Lower lobe of right lung (tissue), 2 donors: Measurements from ENCODE around the gene ST6GALNAC3. TPM values are rescaled to one million over a fixed set of nuclear protein-coding genes. Genes with fewer than 3 reads are reported as not detected.

ENCODE experiments used
- ATAC-seq, 2 donors: fragments of 200-7000 bp; cut with Tn5 transposase; one replicate each; pipeline ENCODE4 v1.9.1; 2020 to 2022; ENCODE audit warnings: mild to moderate bottlenecking in 2 of 2, moderate library complexity in 2 of 2
- DNase-seq: peaks from one replicate; pipeline ENCODE4 v3.0.0-alpha.2; 2020
- H3K27ac ChIP-seq: fragments of 200-600 bp; one replicate; pipeline ENCODE4 v1.8.0; 2022
- H3K27me3 ChIP-seq: fragments of 200-600 bp; one replicate; pipeline ENCODE4 v1.8.0; 2022; ENCODE audit warnings: low read depth
- H3K36me3 ChIP-seq: fragments of 200-600 bp; one replicate; pipeline ENCODE4 v1.8.0; 2022; ENCODE audit warnings: mild to moderate bottlenecking
- H3K4me1 ChIP-seq: fragments of 200-600 bp; one replicate; pipeline ENCODE4 v1.8.0; 2022
- H3K4me3 ChIP-seq: fragments of 200-600 bp; one replicate; pipeline ENCODE4 v1.8.0; 2022; ENCODE audit warnings: mild to moderate bottlenecking
- H3K9me3 ChIP-seq: fragments of 200-600 bp; one replicate; pipeline ENCODE4 v1.8.0; 2022
- intact Hi-C: fragments of 100-400 bp; cut with DNase I; formaldehyde crosslinking; loops from one replicate; pipeline ENCODE4 v1.11.0; 2022
- total RNA-seq: library from RNA; stranded (reverse); fragmentation: NEBNext Ultra II Directional; extraction: Animal tissue kit (Norgen Biotek cat#: 25700); gene quantifications from one replicate; pipeline ENCODE4 v1.2.1, GENCODE V29; 2021
- TF ChIP-seq, protein P1 (sequence below): fragments of 200-600 bp; IDR thresholded peaks from one replicate; pipeline ENCODE4 v1.8.0; 2022; ENCODE audit warnings: antibody characterized with exemption, mild to moderate bottlenecking
- donor health status: DM: no; HTN: yes; CAD: no; lungs with severe emphysema.

The ST6GALNAC3 gene
- total RNA-seq, 1 donor from 2014 or later: 8.8 TPM

GRCh38 chr1:76198452-76198851 lies 123.9 kb downstream of the ST6GALNAC3 start:
- Histone ChIP-seq H3K36me3 (no peaks in the 10 kb centered on the region), H3K4me1 (no peaks in the 10 kb centered on the region), H3K27me3 (no peaks in the 10 kb centered on the region), H3K27ac (no peak overlapping the region), H3K4me3 (no peak overlapping the region), H3K9me3 (no peaks in the 10 kb centered on the region)
- no peak for ATAC-seq
- intact Hi-C loops: no loop called here
- no peak for DNase-seq
- TF ChIP-seq, protein P1, sequence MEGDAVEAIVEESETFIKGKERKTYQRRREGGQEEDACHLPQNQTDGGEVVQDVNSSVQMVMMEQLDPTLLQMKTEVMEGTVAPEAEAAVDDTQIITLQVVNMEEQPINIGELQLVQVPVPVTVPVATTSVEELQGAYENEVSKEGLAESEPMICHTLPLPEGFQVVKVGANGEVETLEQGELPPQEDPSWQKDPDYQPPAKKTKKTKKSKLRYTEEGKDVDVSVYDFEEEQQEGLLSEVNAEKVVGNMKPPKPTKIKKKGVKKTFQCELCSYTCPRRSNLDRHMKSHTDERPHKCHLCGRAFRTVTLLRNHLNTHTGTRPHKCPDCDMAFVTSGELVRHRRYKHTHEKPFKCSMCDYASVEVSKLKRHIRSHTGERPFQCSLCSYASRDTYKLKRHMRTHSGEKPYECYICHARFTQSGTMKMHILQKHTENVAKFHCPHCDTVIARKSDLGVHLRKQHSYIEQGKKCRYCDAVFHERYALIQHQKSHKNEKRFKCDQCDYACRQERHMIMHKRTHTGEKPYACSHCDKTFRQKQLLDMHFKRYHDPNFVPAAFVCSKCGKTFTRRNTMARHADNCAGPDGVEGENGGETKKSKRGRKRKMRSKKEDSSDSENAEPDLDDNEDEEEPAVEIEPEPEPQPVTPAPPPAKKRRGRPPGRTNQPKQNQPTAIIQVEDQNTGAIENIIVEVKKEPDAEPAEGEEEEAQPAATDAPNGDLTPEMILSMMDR: no peak

DNA sequence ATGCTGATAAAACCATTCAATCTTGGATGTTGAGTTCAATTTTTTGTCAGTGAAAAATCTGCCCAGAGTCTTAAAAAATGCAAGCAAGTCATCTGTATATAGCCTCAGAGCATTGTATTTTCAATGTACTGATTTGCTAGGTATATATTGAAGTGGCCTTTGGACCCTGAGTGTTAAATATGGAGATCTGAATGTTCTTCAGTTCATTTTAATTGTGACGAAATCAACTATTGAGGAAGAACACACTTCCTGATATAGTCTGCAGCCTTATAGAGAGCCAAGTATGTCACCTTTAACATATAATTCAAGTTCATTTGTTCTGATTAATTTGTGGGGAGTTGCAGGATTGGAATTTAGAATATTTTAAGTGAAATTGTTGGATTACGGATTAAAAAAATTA lies 128.1 kb downstream of the ST6GALNAC3 start:
- DNase-seq: no peak
- intact Hi-C loops: no loop called here

GRCh38 chr1:76203127-76203526 lies 128.6 kb downstream of the ST6GALNAC3 start:
- Histone ChIP-seq H3K27ac (no peak overlapping the region), H3K4me3 (no peak overlapping the region), H3K36me3 (no peaks in the 10 kb centered on the region), H3K4me1 (no peaks in the 10 kb centered on the region), H3K9me3 (no peaks in the 10 kb centered on the region), H3K27me3 (no peaks in the 10 kb centered on the region)
- DNase-seq (no peak), ATAC-seq (peak; percentile 24 to 27)
- TF ChIP-seq, protein P1: no peak
- intact Hi-C loops: no loop called here

More for the DNA sequence above, 128.1 kb downstream of the ST6GALNAC3 start:
- no peak for ATAC-seq
- Histone ChIP-seq H3K27me3 (no peaks in the 10 kb centered on the region), H3K4me3 (no peak overlapping the region), H3K36me3 (no peaks in the 10 kb centered on the region), H3K4me1 (no peaks in the 10 kb centered on the region), H3K27ac (no peak overlapping the region), H3K9me3 (no peaks in the 10 kb centered on the region)
- TF ChIP-seq, protein P1: no peak

DNA sequence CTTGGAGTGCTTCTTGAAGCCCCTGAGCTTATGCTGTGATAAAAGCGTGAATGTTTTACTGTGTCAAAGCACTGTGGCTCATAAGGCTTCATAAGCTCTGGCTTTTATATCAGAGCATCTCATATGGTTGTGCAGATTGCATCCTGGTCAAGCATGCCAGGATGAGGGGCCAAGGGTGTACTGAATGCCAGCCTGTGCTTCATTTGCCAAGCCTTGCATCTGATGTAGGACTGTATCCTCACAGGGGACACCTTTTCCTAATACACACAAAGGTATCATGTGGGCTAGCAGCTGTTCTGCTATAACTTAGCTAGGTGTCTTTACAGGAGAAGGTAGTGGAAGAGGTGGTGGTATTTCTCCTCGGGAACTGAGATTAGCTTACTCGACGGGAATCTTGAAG lies 134.7 kb downstream of the ST6GALNAC3 start:
- no peaks in the 10 kb centered on the region for H3K9me3 ChIP-seq
- no peak overlapping the region for H3K4me3 ChIP-seq
- DNase-seq: no peak
- H3K4me1 ChIP-seq: no peaks in the 10 kb centered on the region
- TF ChIP-seq, protein P1: no peak
- H3K36me3 ChIP-seq: no peaks in the 10 kb centered on the region
- no peak for ATAC-seq
- H3K27me3 ChIP-seq: no peaks in the 10 kb centered on the region
- intact Hi-C loops: no loop called here
- H3K27ac ChIP-seq: no peak overlapping the region

GRCh38 chr1:76209648-76210047 lies 135.1 kb downstream of the ST6GALNAC3 start:
- no peaks in the 10 kb centered on the region for H3K36me3 ChIP-seq
- H3K27me3 ChIP-seq: no peaks in the 10 kb centered on the region
- no peak overlapping the region for H3K27ac ChIP-seq
- H3K4me1 ChIP-seq: no peaks in the 10 kb centered on the region
- H3K4me3 ChIP-seq: no peak overlapping the region
- DNase-seq: no peak
- intact Hi-C loops: no loop called here
- TF ChIP-seq, protein P1: no peak
- no peaks in the 10 kb centered on the region for H3K9me3 ChIP-seq
- ATAC-seq: no peak

DNA sequence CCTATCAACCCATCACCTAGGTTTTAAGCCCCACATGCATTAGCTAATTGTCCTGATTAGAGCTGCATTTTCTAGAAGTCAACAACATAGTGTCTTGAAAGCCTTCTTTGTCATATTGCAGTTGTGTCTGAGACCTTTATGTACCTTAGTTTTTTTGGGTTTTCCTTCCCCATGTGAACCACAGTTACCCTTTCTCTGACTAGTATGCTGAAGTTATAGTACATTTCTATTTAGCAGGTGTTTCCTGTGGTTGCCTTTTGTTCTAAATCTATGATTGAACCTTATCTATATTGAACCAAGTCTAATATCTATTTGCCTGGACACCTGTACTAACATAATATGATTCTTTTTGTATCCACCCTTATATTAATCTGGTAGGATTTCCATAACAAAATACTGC lies 135.6 kb downstream of the ST6GALNAC3 start:
- H3K27me3 ChIP-seq: no peaks in the 10 kb centered on the region
- no peak overlapping the region for H3K27ac ChIP-seq
- no peak overlapping the region for H3K4me3 ChIP-seq
- DNase-seq (no peak), ATAC-seq (no peak)
- TF ChIP-seq, protein P1: no peak
- H3K4me1 ChIP-seq: no peaks in the 10 kb centered on the region
- intact Hi-C loops: no loop called here
- H3K36me3 ChIP-seq: no peaks in the 10 kb centered on the region
- H3K9me3 ChIP-seq: no peaks in the 10 kb centered on the region
